HepG2 (cell line): Measurements from ENCODE around the gene USP12. TPM values are rescaled to one million over a fixed set of nuclear protein-coding genes. Genes with fewer than 3 reads are reported as not detected.

Experiments used
- CENPBD1 ChIP-seq: sonication (generic); formaldehyde crosslinking; IDR thresholded peaks from 2 replicates; pipeline ENCODE4 v1.8.0; 2022; ENCODE audit warnings: missing genetic modification reagents, low read depth, mild to moderate bottlenecking, borderline replicate concordance
- FOSL1 ChIP-seq: sonication (generic); formaldehyde crosslinking; IDR thresholded peaks from 2 replicates; pipeline ENCODE4 v1.9.0; 2021; ENCODE audit warnings: missing genetic modification reagents, borderline replicate concordance
- HDAC1 ChIP-seq: sonication (generic); formaldehyde crosslinking; IDR thresholded peaks from 2 replicates; pipeline ENCODE4 v1.5.1; 2020; ENCODE audit warnings: mild to moderate bottlenecking, missing genetic modification reagents
- HES4 ChIP-seq: sonication (generic); formaldehyde crosslinking; IDR thresholded peaks from 2 replicates; pipeline ENCODE4 v1.9.0; 2021; ENCODE audit warnings: mild to moderate bottlenecking, missing genetic modification reagents, borderline replicate concordance
- KAT7 ChIP-seq: IDR thresholded peaks from 2 replicates; pipeline ENCODE4 v1.6.1; 2018; ENCODE audit warnings: borderline replicate concordance, missing compliant biosample characterization
- LCORL ChIP-seq, 2 experiments: fragments of 450-650 bp in 1 of 2; sonication (generic) in 1 of 2; formaldehyde crosslinking in 1 of 2; IDR thresholded peaks; 2 replicates each; pipeline versions ENCODE4 v1.5.0 to v1.6.1; 2017 to 2020; ENCODE audit warnings: antibody characterized with exemption in 1 of 2, missing genetic modification reagents in 1 of 2
- RBM39 ChIP-seq: fragments of 200-400 bp; formaldehyde crosslinking; IDR thresholded peaks from one replicate; pipeline ENCODE4 v1.6.1; 2018; ENCODE audit warnings: antibody characterized with exemption, mild to moderate bottlenecking, low read depth, low read length; ENCODE audit not compliant: poor library complexity, severe bottlenecking
- SATB2 ChIP-seq: sonication (generic); formaldehyde crosslinking; IDR thresholded peaks from 2 replicates; pipeline ENCODE4 v1.5.0; 2020; ENCODE audit warnings: missing genetic modification reagents
- SIX4 ChIP-seq: sonication (generic); formaldehyde crosslinking; IDR thresholded peaks from 2 replicates; pipeline ENCODE4 v1.4.0; 2020; ENCODE audit warnings: missing genetic modification reagents
- SMYD3 ChIP-seq: sonication (generic); formaldehyde crosslinking; IDR thresholded peaks from 2 replicates; pipeline ENCODE4 v1.8.1; 2023; ENCODE audit warnings: mild to moderate bottlenecking, missing genetic modification reagents
- TFDP2 ChIP-seq: sonication (generic); formaldehyde crosslinking; IDR thresholded peaks from 2 replicates; pipeline ENCODE4 v1.4.0; 2020; ENCODE audit warnings: missing genetic modification reagents
- TSC22D2 ChIP-seq: sonication (generic); formaldehyde crosslinking; IDR thresholded peaks from 2 replicates; pipeline ENCODE4 v1.5.1; 2020; ENCODE audit warnings: missing genetic modification reagents, mild to moderate bottlenecking, borderline replicate concordance
- YY1 ChIP-seq: IDR thresholded peaks from 2 replicates; pipeline ENCODE4 v1.6.1; 2011; ENCODE audit warnings: low read length, low read depth, moderate library complexity, mild to moderate bottlenecking; ENCODE audit not compliant: insufficient read depth, insufficient replicate concordance
- ZKSCAN1 ChIP-seq: fragments of 150-350 bp; IDR thresholded peaks from 2 replicates; pipeline ENCODE4 v1.6.1; 2014; ENCODE audit warnings: low read length
- ZMAT5 ChIP-seq: sonication (generic); formaldehyde crosslinking; IDR thresholded peaks from 2 replicates; pipeline ENCODE4 v1.5.0; 2020; ENCODE audit warnings: mild to moderate bottlenecking, low read depth, missing genetic modification reagents, borderline replicate concordance
- ZMYM3 ChIP-seq: sonication (generic); formaldehyde crosslinking; IDR thresholded peaks from 2 replicates; pipeline ENCODE4 v1.5.1; 2020; ENCODE audit warnings: mild to moderate bottlenecking, missing genetic modification reagents
- ZNF101 ChIP-seq: sonication (generic); formaldehyde crosslinking; IDR thresholded peaks from 2 replicates; pipeline ENCODE4 v1.4.0; 2020; ENCODE audit warnings: mild to moderate bottlenecking, low read depth, missing genetic modification reagents, borderline replicate concordance
- ZNF280B ChIP-seq: sonication (generic); formaldehyde crosslinking; IDR thresholded peaks from 2 replicates; pipeline ENCODE4 v1.5.0; 2020; ENCODE audit warnings: missing genetic modification reagents, mild to moderate bottlenecking, borderline replicate concordance
- ZNF3 ChIP-seq: IDR thresholded peaks from 2 replicates; pipeline ENCODE4 v1.7.0; 2017; ENCODE audit warnings: inconsistent platforms
- ZNF326 ChIP-seq: sonication (generic); formaldehyde crosslinking; IDR thresholded peaks from 2 replicates; pipeline ENCODE4 v1.4.0; 2020; ENCODE audit warnings: missing genetic modification reagents, borderline replicate concordance
- ZNF333 ChIP-seq: sonication (generic); formaldehyde crosslinking; IDR thresholded peaks from 2 replicates; pipeline ENCODE4 v1.4.0; 2020; ENCODE audit warnings: mild to moderate bottlenecking, missing genetic modification reagents, borderline replicate concordance
- ZNF335 ChIP-seq: sonication (generic); formaldehyde crosslinking; IDR thresholded peaks from 2 replicates; pipeline ENCODE4 v1.4.0; 2020; ENCODE audit warnings: missing genetic modification reagents
- ZNF616 ChIP-seq: sonication (generic); formaldehyde crosslinking; IDR thresholded peaks from 2 replicates; pipeline ENCODE4 v1.5.0; 2020; ENCODE audit warnings: low read depth, mild to moderate bottlenecking, missing genetic modification reagents
- ZNF800 ChIP-seq: sonication (generic); formaldehyde crosslinking; IDR thresholded peaks from 2 replicates; pipeline ENCODE4 v1.4.0; 2020; ENCODE audit warnings: missing genetic modification reagents
- ZNF883 ChIP-seq: sonication (generic); formaldehyde crosslinking; IDR thresholded peaks from 2 replicates; pipeline ENCODE4 v1.5.1; 2020; ENCODE audit warnings: mild to moderate bottlenecking, missing genetic modification reagents; ENCODE audit errors: not compliant biosample characterization
- polyA plus RNA-seq, 8 experiments: library from polyadenylated mRNA; depleted of rRNA in 3 of 8; stranded (reverse) in 7 of 8; unstranded in 1 of 8; fragments of >200 nt; fragmentation: Illumina TruSeq in 4 of 8; extraction: Trizol in 4 of 8; gene quantifications; 2 replicates each; pipeline versions ENCODE4 v1.2.1 to v1.2.3, GENCODE V29; 2011 to 2016; ENCODE audit warnings: low read depth in 4 of 8, missing spikeins in 1 of 8, mixed read lengths in 1 of 8; ENCODE audit not compliant: insufficient read depth in 1 of 8
- total RNA-seq, 5 experiments: library from RNA; depleted of rRNA; stranded (reverse); fragments of >200 nt; fragmentation: Illumina TruSeq; extraction: Trizol; gene quantifications; 2 replicates each; pipeline ENCODE4 v1.2.3, GENCODE V29; 2016; ENCODE audit warnings: low read depth in 1 of 5

The USP12 gene
- total and polyA plus RNA-seq, 2 of the 13 experiments (the other 11 are each of a cell fraction or from before 2014, with no cell fraction given), result 9.8 to 19.5 TPM

- TF ChIP-seq ZMAT5 (no peak), ZMYM3 (CRISPR knock-in tag) (peak; percentile 68), ZNF800 (CRISPR knock-in tag) (no peak), ZNF333 (CRISPR knock-in tag) (no peak), SATB2 (CRISPR knock-in tag) (no peak), CENPBD1 (CRISPR knock-in tag) (no peak), YY1 (no peak), SIX4 (CRISPR knock-in tag) (no peak), ZNF883 (CRISPR knock-in tag) (no peak), ZNF280B (CRISPR knock-in tag) (0 out of 2 replicates have a peak, but pooled peaks have one; percentile 25), TSC22D2 (CRISPR knock-in tag) (no peak), ZNF101 (no peak), ZNF335 (CRISPR knock-in tag) (peak; percentile 49; the same call in 1 of the 2 replicates), KAT7 (CRISPR knock-in tag) (no peak), HDAC1 (CRISPR knock-in tag) (peak; percentile 27; the same call in 1 of the 2 replicates), FOSL1 (CRISPR knock-in tag) (no peak), ZNF326 (CRISPR knock-in tag) (no peak), TFDP2 (CRISPR knock-in tag) (no peak), SMYD3 (no peak), ZNF616 (CRISPR knock-in tag) (no peak), HES4 (CRISPR knock-in tag) (no peak), RBM39 (no peak), ZKSCAN1 (no peak; the same call in 1 of the 2 replicates), ZNF3 (CRISPR knock-in tag) (no peak), LCORL (IDR thresholded peaks at IDR 0.05) (no peak), LCORL (CRISPR knock-in tag; IDR thresholded peaks at IDR 0.05) (peak; percentile 87)
These were observed 148.9 kb downstream of the USP12 start (continued) for GRCh38 chr13:27022571-27023311.
